Colonic mucosa (tissue), 4 donors: Measurements from ENCODE around the gene CD1E. TPM values are rescaled to one million over a fixed set of nuclear protein-coding genes. Genes with fewer than 3 reads are reported as not detected.

Experiments used
- DNase-seq: peaks from one replicate; pipeline ENCODE4 v3.0.0-alpha.2; 2020
- H3K27ac ChIP-seq: fragments of 200-600 bp; one replicate; pipeline ENCODE4 v1.8.0; 2021
- H3K27me3 ChIP-seq: fragments of 200-600 bp; one replicate; pipeline ENCODE4 v1.8.0; 2021
- H3K36me3 ChIP-seq: fragments of 200-600 bp; one replicate; pipeline ENCODE4 v1.8.0; 2021
- H3K4me1 ChIP-seq: fragments of 200-600 bp; one replicate; pipeline ENCODE4 v1.8.0; 2021; ENCODE audit warnings: mild to moderate bottlenecking
- H3K4me3 ChIP-seq: fragments of 200-600 bp; one replicate; pipeline ENCODE4 v1.8.0; 2021
- H3K9ac ChIP-seq, 2 donors: one replicate each; pipeline ENCODE4 v1.7.0; 2013; ENCODE audit warnings: control low read depth in 2 of 2, low read depth in 2 of 2, low read length in 2 of 2
- H3K9me3 ChIP-seq: fragments of 200-600 bp; one replicate; pipeline ENCODE4 v1.8.0; 2021
- CTCF ChIP-seq: fragments of 200-600 bp; IDR thresholded peaks from one replicate; pipeline ENCODE4 v1.8.0; 2022; ENCODE audit warnings: antibody characterized with exemption, mild to moderate bottlenecking
- intact Hi-C: fragments of 100-400 bp; cut with DNase I; formaldehyde crosslinking; loops from one replicate; pipeline ENCODE4 v1.14.1; 2022
- total RNA-seq, 2 donors: library from RNA; stranded (reverse); fragmentation: NEBNext Ultra II Directional in 1 of 2; extraction: Animal tissue kit (Norgen Biotek cat#: 25700) in 1 of 2; gene quantifications; one replicate each; pipeline ENCODE4 v1.2.1, GENCODE V29; 2021
- donor health status: healthy.
- donor health status: DM: no; HTN: no; CAD: no.
- donor health status: DM: no; HTN: no; CAD: no.

Gene CD1E
- total RNA-seq, 2 donors from 2014 or later, result 0.24 TPM; not detected in 1

GRCh38 chr1:158354255-158354654 lies 561 bp downstream of the CD1E start:
- H3K4me3 ChIP-seq, result no peak overlapping the region
- intact Hi-C loops, result no loop called here
- no peaks in the 10 kb centered on the region for H3K4me1 ChIP-seq
- H3K36me3 ChIP-seq, result no peaks in the 10 kb centered on the region
- H3K27ac ChIP-seq, result no peak overlapping the region
- no peaks in the 10 kb centered on the region for H3K9me3 ChIP-seq
- TF ChIP-seq CTCF, result no peak
- no peak overlapping the region for H3K9ac ChIP-seq
- DNase-seq, result no peak
- no peaks in the 10 kb centered on the region for H3K27me3 ChIP-seq

GRCh38 chr1:158355773-158356285 lies 2.1 kb downstream of the CD1E start:
- Histone ChIP-seq H3K9me3 (no peaks in the 10 kb centered on the region), H3K27ac (no peak overlapping the region), H3K27me3 (no peaks in the 10 kb centered on the region), H3K4me3 (no peak overlapping the region), H3K36me3 (no peaks in the 10 kb centered on the region), H3K4me1 (no peaks in the 10 kb centered on the region), H3K9ac (no peak overlapping the region)
- intact Hi-C loops, result no loop called here
- DNase-seq, result no peak
- no peak for TF ChIP-seq CTCF

- no peak overlapping the region for H3K27ac ChIP-seq
- no peak for DNase-seq
- no peak for TF ChIP-seq CTCF
- H3K9me3 ChIP-seq, result no peaks in the 10 kb centered on the region
- no peak overlapping the region for H3K4me3 ChIP-seq
- intact Hi-C loops, result no loop called here
- no peak overlapping the region for H3K9ac ChIP-seq
- H3K36me3 ChIP-seq, result no peaks in the 10 kb centered on the region
- H3K4me1 ChIP-seq, result no peaks in the 10 kb centered on the region
- H3K27me3 ChIP-seq, result no peaks in the 10 kb centered on the region
These were observed 2.9 kb downstream of the CD1E start for GRCh38 chr1:158356616-158357015.

- Histone ChIP-seq H3K27me3 (no peaks in the 10 kb centered on the region), H3K4me3 (no peak overlapping the region), H3K36me3 (no peaks in the 10 kb centered on the region), H3K4me1 (no peaks in the 10 kb centered on the region), H3K9ac (no peak overlapping the region), H3K9me3 (no peaks in the 10 kb centered on the region), H3K27ac (no peak overlapping the region)
- intact Hi-C loops, result no loop called here
- TF ChIP-seq CTCF, result no peak
- DNase-seq, result no peak
These were observed 3.7 kb downstream of the CD1E start for GRCh38 chr1:158357441-158357840.

GRCh38 chr1:158362482-158362881 lies 8.8 kb downstream of the CD1E start:
- H3K9ac ChIP-seq, result no peak overlapping the region
- no peak for DNase-seq
- no peaks in the 10 kb centered on the region for H3K36me3 ChIP-seq
- H3K4me1 ChIP-seq, result no peaks in the 10 kb centered on the region
- no peaks in the 10 kb centered on the region for H3K27me3 ChIP-seq
- intact Hi-C loops, result no loop called here
- no peak overlapping the region for H3K4me3 ChIP-seq
- no peaks in the 10 kb centered on the region for H3K9me3 ChIP-seq
- TF ChIP-seq CTCF, result no peak
- no peak overlapping the region for H3K27ac ChIP-seq
